Sciatic nerve (tissue), 1 donor: ENCODE data around the gene FA2H. TPM values are rescaled to one million over a fixed set of nuclear protein-coding genes. Genes with fewer than 3 reads are reported as not detected.

Source experiments
- total RNA-seq: library from RNA; stranded (reverse); fragmentation: NEBNext Ultra II Directional; extraction: Animal tissue kit (Norgen Biotek cat#: 25700); gene quantifications from one replicate; pipeline ENCODE4 v1.2.1, GENCODE V29; 2021
- donor health status: DM: no; HTN: no; CAD: no.

The FA2H gene
- total RNA-seq, 1 donor from 2014 or later = 52.2 TPM

Other genes with a start within 250 kb of the FA2H start
- 145 TPM for gene GLG1, start 167.7 kb downstream of the FA2H start, total RNA-seq
- gene RFWD3, start 107.9 kb downstream of the FA2H start, total RNA-seq = 18.4 TPM
- gene MLKL, start 74.0 kb downstream of the FA2H start, total RNA-seq = 19.4 TPM
- gene WDR59, start 210.3 kb upstream of the FA2H start, total RNA-seq = 95.4 TPM
- gene ZNRF1, start 224.2 kb upstream of the FA2H start, total RNA-seq = 24.6 TPM